ENCODE measurements around the gene SLC9A8. TPM values are rescaled to one million over a fixed set of nuclear protein-coding genes. Genes with fewer than 3 reads are reported as not detected.

SLC9A8 gene
- total and polyA plus RNA-seq, 2 experiments from 2014 or later = 4.2 to 5.0 TPM

DNA sequence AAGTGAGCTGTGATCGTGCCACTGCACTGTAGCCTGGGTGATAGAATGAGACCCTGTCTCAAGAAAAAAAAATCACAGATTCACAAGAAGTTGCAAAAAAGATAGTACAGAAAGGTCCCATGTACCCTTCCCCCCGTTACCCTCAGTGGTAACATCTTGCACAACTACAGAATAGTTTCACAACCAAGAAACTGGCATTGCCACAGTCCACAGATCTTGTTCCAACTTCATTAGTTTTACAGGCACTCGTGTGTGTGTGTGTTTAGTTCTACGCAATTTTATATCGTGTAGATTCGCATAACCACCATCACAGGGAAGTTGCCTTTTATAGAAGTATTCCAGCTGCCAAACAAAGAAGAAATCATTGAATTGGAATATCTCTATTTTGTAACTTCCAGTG is 83.6 kb downstream of the SLC9A8 start:
- H3K27me3 ChIP-seq (replicated peaks; ENCODE audit: insufficient read depth) = no peaks in the 10 kb centered on the region
- no peaks in the 10 kb centered on the region for H4K20me1 ChIP-seq (ENCODE audit: insufficient read depth)
- no peaks in the 10 kb centered on the region for H3K9me2 ChIP-seq (ENCODE audit: insufficient read depth)
- H3K79me2 ChIP-seq (ENCODE audit: insufficient read depth) = no peaks in the 10 kb centered on the region
- in situ Hi-C loops (cut with MboI) = no loop called here
- H3K4me1 ChIP-seq (ENCODE audit: insufficient read depth) = peaks cover 8% of the 10 kb centered on the region; the same call in 1 of the 2 replicates
- H2AFZ ChIP-seq = no peak overlapping the region
- H3K4me3 ChIP-seq = no peak overlapping the region
- H3K9ac ChIP-seq = no peak overlapping the region
- H3K36me3 ChIP-seq (ENCODE audit: low read depth) = no peaks in the 10 kb centered on the region
- 0 out of 2 replicates have a peak, but pooled peaks cover 9% of the 10 kb centered on the region for H3F3A ChIP-seq (ENCODE audit: insufficient read depth)
- no peak for DNase-seq
- H3K27ac ChIP-seq = no peak overlapping the region
- H3K4me2 ChIP-seq (ENCODE audit: unreplicated experiment) = no peak overlapping the region
- WGBS, 2 experiments (ENCODE audit: low coverage in 1 of 2, low lambda C conversion rate in 2 of 2, missing lambda C conversion rate in 2 of 2) = 75 to 76% methylated on average over 6 of the region's 6 CpGs
- no peaks in the 10 kb centered on the region for H3K9me3 ChIP-seq (ENCODE audit: low read depth)
- TF ChIP-seq EZH2 (IDR thresholded peaks at IDR 0.05; ENCODE audit: insufficient read depth, poor library complexity, severe bottlenecking) (no peak), EZH2phosphoT487 (IDR thresholded peaks at IDR 0.05; ENCODE audit: insufficient read depth, low read depth) (no peak)

DNA sequence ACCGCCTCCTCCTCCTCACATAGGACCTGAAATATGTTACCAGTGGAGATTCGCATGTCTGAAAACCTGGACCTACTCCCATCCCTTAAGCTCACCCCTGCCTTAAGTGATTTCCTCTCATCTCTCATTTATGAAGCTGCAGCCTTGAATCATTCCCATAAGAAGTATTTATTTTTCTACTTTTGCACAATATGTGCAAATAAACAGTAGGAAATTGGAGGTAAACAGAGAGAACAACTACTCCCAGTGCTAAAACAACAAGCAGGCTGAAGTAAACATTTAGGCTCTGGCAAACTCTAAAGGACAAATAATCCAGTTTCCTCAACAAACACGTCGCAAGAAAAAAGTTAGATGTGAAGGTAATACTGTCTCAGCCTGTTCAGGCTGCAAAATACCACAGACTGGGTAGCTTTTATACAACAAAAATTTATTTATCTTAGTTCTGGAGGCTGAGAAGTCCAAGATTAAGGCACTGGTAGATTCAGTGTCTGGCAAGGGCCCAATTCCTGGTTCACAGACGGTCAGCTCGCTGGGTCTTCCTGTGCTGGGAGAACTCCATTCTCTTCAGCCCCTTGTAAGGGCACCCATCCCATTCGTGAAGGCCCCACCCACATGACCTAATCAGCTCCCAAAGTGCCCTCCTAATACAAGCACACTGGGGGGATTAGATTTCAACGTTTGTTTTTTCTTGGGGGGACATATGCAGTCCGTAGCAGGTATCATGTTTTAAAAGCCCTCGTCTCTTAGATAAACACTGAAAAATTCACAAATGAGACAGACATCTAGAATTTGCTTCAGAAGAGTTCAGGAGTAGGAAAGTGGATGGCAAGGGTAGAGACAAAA is 87.1 kb downstream of the SLC9A8 start:
- DNase-seq = no peak
- H3K9me3 ChIP-seq (ENCODE audit: low read depth) = no peaks in the 10 kb centered on the region
- TF ChIP-seq EZH2 (IDR thresholded peaks at IDR 0.05; ENCODE audit: insufficient read depth, poor library complexity, severe bottlenecking) = no peak
- no peak for TF ChIP-seq EZH2phosphoT487 (IDR thresholded peaks at IDR 0.05; ENCODE audit: insufficient read depth, low read depth)
- no peaks in the 10 kb centered on the region for H4K20me1 ChIP-seq (ENCODE audit: insufficient read depth)
- H3K9ac ChIP-seq = no peak overlapping the region
- no peak overlapping the region for H3K27ac ChIP-seq
- WGBS, 2 experiments (ENCODE audit: low coverage in 1 of 2, low lambda C conversion rate in 2 of 2, missing lambda C conversion rate in 2 of 2) = 72 to 74% methylated on average over 10 of the region's 10 CpGs
- H3K4me1 ChIP-seq (ENCODE audit: insufficient read depth) = no peaks in the 10 kb centered on the region
- H3K36me3 ChIP-seq (ENCODE audit: low read depth) = peaks cover 10% of the 10 kb centered on the region; the same call in 1 of the 2 replicates
- H3K27me3 ChIP-seq (replicated peaks; ENCODE audit: insufficient read depth) = no peaks in the 10 kb centered on the region
- H3K4me3 ChIP-seq = no peak overlapping the region
- H2AFZ ChIP-seq = no peak overlapping the region
- 0 out of 2 replicates have a peak, but pooled peaks cover 4% of the 10 kb centered on the region for H3F3A ChIP-seq (ENCODE audit: insufficient read depth)
- H3K4me2 ChIP-seq (ENCODE audit: unreplicated experiment) = no peak overlapping the region
- H3K79me2 ChIP-seq (ENCODE audit: insufficient read depth) = no peaks in the 10 kb centered on the region
- no peaks in the 10 kb centered on the region for H3K9me2 ChIP-seq (ENCODE audit: insufficient read depth)
- in situ Hi-C loops (cut with MboI) = no loop called here

DNA sequence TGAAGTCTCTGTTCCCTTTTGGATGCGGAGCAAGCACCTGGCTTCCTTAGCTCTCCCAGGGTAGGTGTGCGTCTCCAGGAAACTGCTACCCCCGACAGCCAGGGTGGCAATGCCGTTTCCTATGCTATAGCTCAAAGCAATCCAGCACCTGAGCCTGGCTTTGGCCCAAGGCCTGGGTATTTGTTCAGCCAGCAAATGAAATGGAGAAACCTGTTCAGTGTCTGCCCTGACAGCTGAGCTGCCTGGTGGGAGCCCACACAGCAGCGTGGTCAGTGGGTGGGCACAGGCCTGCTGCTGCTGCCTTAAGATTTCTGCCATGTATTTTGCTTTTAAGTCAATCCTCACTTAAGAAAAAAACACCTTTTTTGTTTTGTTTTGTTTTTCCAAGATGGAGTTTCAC is 89.0 kb downstream of the SLC9A8 start:
- Histone ChIP-seq H3K4me3 (no peak overlapping the region), H3K27me3 (replicated peaks; ENCODE audit: insufficient read depth) (no peaks in the 10 kb centered on the region), H3K36me3 (ENCODE audit: low read depth) (peaks cover 18% of the 10 kb centered on the region; the same call in 1 of the 2 replicates), H3K9ac (no peak overlapping the region), H3K9me3 (ENCODE audit: low read depth) (no peaks in the 10 kb centered on the region), H3F3A (ENCODE audit: insufficient read depth) (0 out of 2 replicates have a peak, but pooled peaks cover under 1% of the 10 kb centered on the region), H4K20me1 (ENCODE audit: insufficient read depth) (no peaks in the 10 kb centered on the region), H3K27ac (no peak overlapping the region), H3K4me2 (ENCODE audit: unreplicated experiment) (no peak overlapping the region), H3K4me1 (ENCODE audit: insufficient read depth) (no peaks in the 10 kb centered on the region), H3K9me2 (ENCODE audit: insufficient read depth) (no peaks in the 10 kb centered on the region), H3K79me2 (ENCODE audit: insufficient read depth) (no peaks in the 10 kb centered on the region), H2AFZ (no peak overlapping the region)
- in situ Hi-C loops (cut with MboI) = no loop called here
- DNase-seq = no peak
- TF ChIP-seq EZH2phosphoT487 (IDR thresholded peaks at IDR 0.05; ENCODE audit: insufficient read depth, low read depth) = no peak
- TF ChIP-seq EZH2 (IDR thresholded peaks at IDR 0.05; ENCODE audit: insufficient read depth, poor library complexity, severe bottlenecking) = no peak
- WGBS, 2 experiments (ENCODE audit: low coverage in 1 of 2, low lambda C conversion rate in 2 of 2, missing lambda C conversion rate in 2 of 2) = 70 to 73% methylated on average over 5 of the region's 5 CpGs

DNA sequence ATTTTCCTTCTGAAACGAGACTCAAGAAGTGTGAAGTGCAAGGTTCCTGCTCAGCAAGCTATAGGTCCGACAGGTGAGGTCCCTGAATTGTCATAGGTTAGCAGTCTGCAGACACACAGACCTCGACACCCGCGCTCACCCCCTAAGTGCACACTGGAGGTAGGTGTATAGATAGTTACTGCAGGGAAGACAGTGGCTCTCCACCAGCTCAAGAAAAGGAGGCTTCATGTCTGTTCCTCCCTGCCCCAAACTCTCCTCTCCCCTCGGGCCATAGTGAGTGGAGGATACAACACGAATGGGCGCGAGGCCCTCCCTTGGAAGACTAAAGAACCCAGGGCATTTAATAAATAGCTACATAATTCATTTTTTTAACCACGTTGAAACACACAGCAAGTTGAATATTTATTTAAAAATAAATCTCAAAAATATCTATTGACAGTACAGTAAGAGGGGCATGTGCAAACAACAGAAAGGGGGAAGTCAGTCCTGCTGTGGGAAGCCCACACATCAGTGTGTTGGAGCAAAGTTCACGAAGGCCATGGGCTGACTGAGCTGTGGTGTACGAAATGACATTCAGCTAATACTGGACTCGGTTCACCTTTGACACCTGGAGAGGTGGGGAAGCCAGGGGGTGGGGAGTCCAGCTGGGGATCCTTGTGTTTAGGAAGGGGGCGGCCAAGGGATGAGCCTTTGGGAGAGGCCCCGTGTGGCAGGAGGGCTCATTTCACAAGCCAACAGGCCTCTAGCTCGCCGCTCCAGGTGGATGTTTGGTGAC is 92.0 kb downstream of the SLC9A8 start:
- H3K4me2 ChIP-seq (ENCODE audit: unreplicated experiment) = no peak overlapping the region
- H3F3A ChIP-seq (ENCODE audit: insufficient read depth) = no peaks in the 10 kb centered on the region
- in situ Hi-C loops (cut with MboI) = no loop called here
- no peaks in the 10 kb centered on the region for H3K4me1 ChIP-seq (ENCODE audit: insufficient read depth)
- no peaks in the 10 kb centered on the region for H3K9me2 ChIP-seq (ENCODE audit: insufficient read depth)
- H3K27ac ChIP-seq = no peak overlapping the region
- no peak for TF ChIP-seq EZH2phosphoT487 (IDR thresholded peaks at IDR 0.05; ENCODE audit: insufficient read depth, low read depth)
- TF ChIP-seq EZH2 (IDR thresholded peaks at IDR 0.05; ENCODE audit: insufficient read depth, poor library complexity, severe bottlenecking) = no peak
- DNase-seq = no peak
- H3K9me3 ChIP-seq (ENCODE audit: low read depth) = no peaks in the 10 kb centered on the region
- H3K9ac ChIP-seq = no peak overlapping the region
- peaks cover 22% of the 10 kb centered on the region for H3K79me2 ChIP-seq (ENCODE audit: insufficient read depth)
- H2AFZ ChIP-seq = no peak overlapping the region
- 91 to 93% methylated on average over 17 of the region's 17 CpGs for WGBS, 2 experiments (ENCODE audit: low coverage in 1 of 2, low lambda C conversion rate in 2 of 2, missing lambda C conversion rate in 2 of 2)
- peaks cover 18% of the 10 kb centered on the region; the same call in 1 of the 2 replicates for H3K36me3 ChIP-seq (ENCODE audit: low read depth)
- H3K4me3 ChIP-seq = no peak overlapping the region
- H4K20me1 ChIP-seq (ENCODE audit: insufficient read depth) = no peaks in the 10 kb centered on the region
- no peaks in the 10 kb centered on the region for H3K27me3 ChIP-seq (replicated peaks; ENCODE audit: insufficient read depth)
